Mesendoderm (in vitro differentiated cells): ENCODE data around the gene CMTM7.

ENCODE experiments used
- DNase-seq: peaks from one replicate; pipeline ENCODE4 v3.0.0; 2013
- H2AK5ac ChIP-seq: 2 replicates; pipeline ENCODE4 v1.6.1; 2013; ENCODE audit warnings: low read length, inconsistent platforms
- H2BK120ac ChIP-seq: 2 replicates; pipeline ENCODE4 v1.6.1; 2013; ENCODE audit warnings: low read depth, mild to moderate bottlenecking, low read length, moderate library complexity, mixed read lengths
- H2BK15ac ChIP-seq: replicated peaks from 2 replicates; pipeline ENCODE4 v1.6.1; 2013; ENCODE audit warnings: low read depth, mild to moderate bottlenecking, moderate library complexity
- H2BK5ac ChIP-seq: 2 replicates; pipeline ENCODE4 v1.6.1; 2013; ENCODE audit warnings: low read length, inconsistent platforms
- H3K18ac ChIP-seq: 2 replicates; pipeline ENCODE4 v1.6.1; 2013; ENCODE audit warnings: mild to moderate bottlenecking, low read length, mixed read lengths
- H3K23ac ChIP-seq: one replicate; pipeline ENCODE4 v1.6.1; 2013; ENCODE audit warnings: low read length
- H3K27ac ChIP-seq: 2 replicates; pipeline ENCODE4 v1.5.1; 2013; ENCODE audit warnings: low read depth, mild to moderate bottlenecking, inconsistent platforms, low read length, moderate library complexity
- H3K27me3 ChIP-seq: 2 replicates; pipeline ENCODE4 v1.6.1; 2013; ENCODE audit warnings: low read length, control low read depth, mild to moderate bottlenecking, inconsistent platforms; ENCODE audit not compliant: insufficient read depth, poor library complexity
- H3K36me3 ChIP-seq: 2 replicates; pipeline ENCODE4 v1.6.1; 2013; ENCODE audit warnings: low read length, inconsistent platforms; ENCODE audit not compliant: control insufficient read depth, insufficient read depth
- H3K4ac ChIP-seq: one replicate; pipeline ENCODE4 v1.6.1; 2013; ENCODE audit warnings: low read depth, mild to moderate bottlenecking, low read length, moderate library complexity
- H3K4me1 ChIP-seq: 2 replicates; pipeline ENCODE4 v1.6.1; 2013; ENCODE audit warnings: low read depth, low read length, inconsistent platforms; ENCODE audit not compliant: control insufficient read depth
- H3K4me2 ChIP-seq: 2 replicates; pipeline ENCODE4 v1.6.1; 2013; ENCODE audit warnings: low read length
- H3K4me3 ChIP-seq: 2 replicates; pipeline ENCODE4 v1.5.1; 2013; ENCODE audit warnings: mild to moderate bottlenecking, low read length
- H3K56ac ChIP-seq: one replicate; pipeline ENCODE4 v1.6.1; 2013; ENCODE audit warnings: low read length
- H3K79me1 ChIP-seq: 2 replicates; pipeline ENCODE4 v1.6.1; 2013; ENCODE audit warnings: low read length, inconsistent platforms
- H3K79me2 ChIP-seq: 2 replicates; pipeline ENCODE4 v1.6.1; 2013; ENCODE audit warnings: mild to moderate bottlenecking, low read length; ENCODE audit not compliant: control insufficient read depth, insufficient read depth
- H3K9ac ChIP-seq: 2 replicates; pipeline ENCODE4 v1.6.1; 2013; ENCODE audit warnings: low read length, inconsistent platforms
- H4K5ac ChIP-seq: one replicate; pipeline ENCODE4 v1.6.1; 2013; ENCODE audit warnings: low read length
- H4K8ac ChIP-seq: one replicate; pipeline ENCODE4 v1.6.1; 2013; ENCODE audit warnings: low read depth, mild to moderate bottlenecking, control low read depth, low read length, moderate library complexity
- WGBS: extraction: QIAGEN DNeasy Blood & Tissue Kit; methylation state at CpG from one replicate; pipeline ENCODE4 v1.1.7; 2013; ENCODE audit warnings: low lambda C conversion rate, missing lambda C conversion rate; ENCODE audit not compliant: insufficient coverage; ENCODE audit errors: extremely low coverage; 5-methylcytosine and 5-hydroxymethylcytosine counted together

CMTM7 gene

GRCh38 chr3:32474201-32474600 is 82.5 kb downstream of the CMTM7 start:
- no CpG with 5 or more reads among the region's 2 CpGs for WGBS
- no peak overlapping the region for H2BK15ac ChIP-seq
- no peaks in the 10 kb centered on the region for H3K4me1 ChIP-seq
- no peak overlapping the region for H3K4ac ChIP-seq
- H3K4me2 ChIP-seq = no peak overlapping the region
- H3K27me3 ChIP-seq = no peaks in the 10 kb centered on the region
- no peak overlapping the region for H3K56ac ChIP-seq
- no peak overlapping the region for H3K4me3 ChIP-seq
- H3K18ac ChIP-seq = no peak overlapping the region
- no peak overlapping the region for H2BK120ac ChIP-seq
- no peak overlapping the region for H4K8ac ChIP-seq
- no peak overlapping the region for H3K27ac ChIP-seq
- no peak overlapping the region for H2AK5ac ChIP-seq
- H3K36me3 ChIP-seq = peaks cover 1% of the 10 kb centered on the region
- H4K5ac ChIP-seq = no peak overlapping the region
- H2BK5ac ChIP-seq = no peak overlapping the region
- H3K79me1 ChIP-seq = peaks cover 2% of the 10 kb centered on the region
- H3K9ac ChIP-seq = no peak overlapping the region
- no peaks in the 10 kb centered on the region for H3K79me2 ChIP-seq
- DNase-seq = no peak
- no peak overlapping the region for H3K23ac ChIP-seq

- Histone ChIP-seq H3K56ac (no peak overlapping the region), H3K79me1 (peaks cover 4% of the 10 kb centered on the region), H3K4me3 (no peak overlapping the region), H2BK120ac (no peak overlapping the region), H3K27me3 (no peaks in the 10 kb centered on the region), H3K36me3 (no peaks in the 10 kb centered on the region), H2AK5ac (no peak overlapping the region), H3K18ac (no peak overlapping the region), H3K79me2 (no peaks in the 10 kb centered on the region), H2BK5ac (no peak overlapping the region), H3K4me2 (no peak overlapping the region), H4K8ac (peak overlapping the region; percentile 39), H3K4ac (no peak overlapping the region), H3K9ac (no peak overlapping the region), H3K23ac (no peak overlapping the region), H2BK15ac (no peak overlapping the region), H3K27ac (no peak overlapping the region), H4K5ac (no peak overlapping the region), H3K4me1 (no peaks in the 10 kb centered on the region)
- DNase-seq = no peak
- WGBS = no CpG with 5 or more reads among the region's 1 CpG
These were observed 89.0 kb downstream of the CMTM7 start for GRCh38 chr3:32480604-32481003.

DNA sequence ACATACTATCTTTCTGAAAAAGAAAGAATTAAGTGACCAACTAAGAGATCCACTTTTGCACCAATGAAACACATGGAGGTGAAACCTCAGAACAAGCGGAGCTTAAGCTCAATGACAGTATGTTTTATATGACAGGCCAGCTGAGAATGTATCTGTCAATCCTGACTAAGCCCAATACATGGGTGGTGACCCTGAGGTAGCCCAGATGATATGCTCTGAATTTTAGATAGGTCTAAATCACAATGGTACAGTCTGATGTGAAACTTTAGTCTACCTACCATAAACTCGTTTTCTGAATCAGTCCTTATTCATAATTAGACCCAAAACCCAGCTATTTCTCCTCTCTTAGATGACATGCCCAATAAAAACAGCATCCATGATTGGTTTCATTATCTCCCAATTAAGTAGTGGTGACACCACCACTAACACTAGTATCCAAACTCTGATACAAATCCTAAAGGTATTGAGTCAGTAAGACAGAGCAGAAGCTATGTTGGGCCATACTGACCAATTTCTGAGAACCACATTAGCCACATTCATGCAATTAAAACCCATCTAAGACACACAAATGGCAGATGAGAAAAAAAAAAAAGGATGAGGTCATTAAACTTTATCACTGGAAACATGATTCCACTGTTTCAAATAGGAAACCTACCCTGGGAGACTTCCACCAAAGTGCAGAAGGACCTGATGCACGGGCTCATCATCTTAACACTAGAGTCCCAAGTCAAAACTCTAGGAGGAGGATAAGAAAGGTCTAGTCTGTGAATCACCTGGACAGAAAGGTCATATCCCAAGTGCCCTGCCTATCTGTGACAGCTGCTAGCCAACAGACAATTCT is 90.4 kb downstream of the CMTM7 start:
- Histone ChIP-seq H4K8ac (no peak overlapping the region), H3K27me3 (no peaks in the 10 kb centered on the region), H3K4me2 (no peak overlapping the region), H3K27ac (no peak overlapping the region), H3K36me3 (no peaks in the 10 kb centered on the region), H2AK5ac (no peak overlapping the region), H3K79me1 (peaks cover 2% of the 10 kb centered on the region), H3K18ac (no peak overlapping the region), H4K5ac (no peak overlapping the region), H3K9ac (no peak overlapping the region), H3K23ac (no peak overlapping the region), H3K79me2 (no peaks in the 10 kb centered on the region), H3K4me1 (no peaks in the 10 kb centered on the region), H3K4me3 (no peak overlapping the region), H3K4ac (no peak overlapping the region), H3K56ac (no peak overlapping the region), H2BK120ac (no peak overlapping the region), H2BK5ac (no peak overlapping the region), H2BK15ac (no peak overlapping the region)
- no peak for DNase-seq
- no CpG with 5 or more reads among the region's 3 CpGs for WGBS

- Histone ChIP-seq H3K4me3 (no peak overlapping the region), H4K8ac (no peak overlapping the region), H2BK15ac (no peak overlapping the region), H3K4me1 (no peaks in the 10 kb centered on the region), H3K18ac (no peak overlapping the region), H4K5ac (no peak overlapping the region), H3K36me3 (no peaks in the 10 kb centered on the region), H3K56ac (no peak overlapping the region), H3K9ac (no peak overlapping the region), H3K79me1 (peaks cover 2% of the 10 kb centered on the region), H2BK5ac (no peak overlapping the region), H3K4me2 (no peak overlapping the region), H3K27ac (no peak overlapping the region), H3K27me3 (no peaks in the 10 kb centered on the region), H3K79me2 (no peaks in the 10 kb centered on the region), H3K4ac (no peak overlapping the region), H2AK5ac (no peak overlapping the region), H3K23ac (no peak overlapping the region), H2BK120ac (no peak overlapping the region)
- no peak for DNase-seq
- no CpG with 5 or more reads among the region's 1 CpG for WGBS
These were observed 91.0 kb downstream of the CMTM7 start for GRCh38 chr3:32482693-32483092.

- H4K8ac ChIP-seq = no peak overlapping the region
- H3K4me3 ChIP-seq = no peak overlapping the region
- no peaks in the 10 kb centered on the region for H3K79me2 ChIP-seq
- H3K23ac ChIP-seq = no peak overlapping the region
- no peak overlapping the region for H3K18ac ChIP-seq
- H3K4me2 ChIP-seq = no peak overlapping the region
- no peak overlapping the region for H2BK5ac ChIP-seq
- H4K5ac ChIP-seq = no peak overlapping the region
- H2AK5ac ChIP-seq = no peak overlapping the region
- no peak overlapping the region for H3K27ac ChIP-seq
- no peaks in the 10 kb centered on the region for H3K4me1 ChIP-seq
- no peak overlapping the region for H2BK15ac ChIP-seq
- WGBS = no CpG with 5 or more reads among the region's 1 CpG
- H3K36me3 ChIP-seq = no peaks in the 10 kb centered on the region
- DNase-seq = no peak
- no peak overlapping the region for H3K9ac ChIP-seq
- no peaks in the 10 kb centered on the region for H3K27me3 ChIP-seq
- no peak overlapping the region for H2BK120ac ChIP-seq
- no peak overlapping the region for H3K4ac ChIP-seq
- H3K79me1 ChIP-seq = peaks cover 2% of the 10 kb centered on the region
- H3K56ac ChIP-seq = no peak overlapping the region
These were observed 92.1 kb downstream of the CMTM7 start for GRCh38 chr3:32483772-32484171.

GRCh38 chr3:32484436-32484835 is 92.8 kb downstream of the CMTM7 start:
- Histone ChIP-seq H3K18ac (no peak overlapping the region), H2BK5ac (no peak overlapping the region), H3K27ac (no peak overlapping the region), H2BK120ac (no peak overlapping the region), H3K4ac (no peak overlapping the region), H3K79me2 (no peaks in the 10 kb centered on the region), H3K56ac (no peak overlapping the region), H3K9ac (no peak overlapping the region), H4K5ac (no peak overlapping the region), H3K4me2 (no peak overlapping the region), H2BK15ac (no peak overlapping the region), H2AK5ac (no peak overlapping the region), H3K4me3 (no peak overlapping the region), H4K8ac (no peak overlapping the region), H3K4me1 (no peaks in the 10 kb centered on the region), H3K79me1 (peaks cover 2% of the 10 kb centered on the region), H3K36me3 (no peaks in the 10 kb centered on the region), H3K23ac (no peak overlapping the region), H3K27me3 (no peaks in the 10 kb centered on the region)
- no CpG with 5 or more reads among the region's 6 CpGs for WGBS
- no peak for DNase-seq
